ENCODE results near the gene RBPJL. TPM values are rescaled to one million over a fixed set of nuclear protein-coding genes. Genes with fewer than 3 reads are reported as not detected.

RBPJL gene, protein sequence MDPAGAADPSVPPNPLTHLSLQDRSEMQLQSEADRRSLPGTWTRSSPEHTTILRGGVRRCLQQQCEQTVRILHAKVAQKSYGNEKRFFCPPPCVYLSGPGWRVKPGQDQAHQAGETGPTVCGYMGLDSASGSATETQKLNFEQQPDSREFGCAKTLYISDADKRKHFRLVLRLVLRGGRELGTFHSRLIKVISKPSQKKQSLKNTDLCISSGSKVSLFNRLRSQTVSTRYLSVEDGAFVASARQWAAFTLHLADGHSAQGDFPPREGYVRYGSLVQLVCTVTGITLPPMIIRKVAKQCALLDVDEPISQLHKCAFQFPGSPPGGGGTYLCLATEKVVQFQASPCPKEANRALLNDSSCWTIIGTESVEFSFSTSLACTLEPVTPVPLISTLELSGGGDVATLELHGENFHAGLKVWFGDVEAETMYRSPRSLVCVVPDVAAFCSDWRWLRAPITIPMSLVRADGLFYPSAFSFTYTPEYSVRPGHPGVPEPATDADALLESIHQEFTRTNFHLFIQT
- not detected in 5 replicates for total RNA-seq (2022; extraction: Qiagen RNA extraction; ENCODE audit: low read depth)

DNA sequence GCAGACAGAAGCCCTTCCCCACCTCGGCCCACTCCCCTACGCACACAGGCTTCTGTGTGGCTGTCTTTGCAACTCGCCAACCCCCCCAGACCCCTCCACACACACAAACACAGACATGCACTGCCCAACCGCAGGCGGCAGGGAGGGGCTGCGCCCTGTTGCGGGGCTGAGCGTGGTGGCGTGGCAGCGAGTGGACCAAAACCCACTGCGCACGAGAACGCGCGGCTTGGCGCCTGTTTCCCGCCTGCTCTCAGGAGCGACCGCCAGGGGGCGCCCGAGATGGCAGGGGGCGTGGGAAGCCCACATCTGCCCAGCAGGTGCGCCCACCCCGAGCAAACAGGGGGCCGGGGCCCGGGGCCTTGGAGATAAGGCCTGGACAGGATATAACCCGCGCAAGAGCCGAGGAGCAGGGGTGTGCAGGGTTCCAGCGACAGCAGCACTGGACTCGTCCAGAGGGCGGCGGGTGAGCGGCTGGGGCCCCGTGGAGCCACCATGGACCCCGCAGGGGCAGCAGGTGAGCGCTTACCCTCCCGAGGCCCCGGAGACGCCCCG, at the start of gene RBPJL:
RBPJL (plus strand) TSS at position 410 of the 552 bp plus-strand sequence; CDS start at position 493, 83 bp downstream.

DNA sequence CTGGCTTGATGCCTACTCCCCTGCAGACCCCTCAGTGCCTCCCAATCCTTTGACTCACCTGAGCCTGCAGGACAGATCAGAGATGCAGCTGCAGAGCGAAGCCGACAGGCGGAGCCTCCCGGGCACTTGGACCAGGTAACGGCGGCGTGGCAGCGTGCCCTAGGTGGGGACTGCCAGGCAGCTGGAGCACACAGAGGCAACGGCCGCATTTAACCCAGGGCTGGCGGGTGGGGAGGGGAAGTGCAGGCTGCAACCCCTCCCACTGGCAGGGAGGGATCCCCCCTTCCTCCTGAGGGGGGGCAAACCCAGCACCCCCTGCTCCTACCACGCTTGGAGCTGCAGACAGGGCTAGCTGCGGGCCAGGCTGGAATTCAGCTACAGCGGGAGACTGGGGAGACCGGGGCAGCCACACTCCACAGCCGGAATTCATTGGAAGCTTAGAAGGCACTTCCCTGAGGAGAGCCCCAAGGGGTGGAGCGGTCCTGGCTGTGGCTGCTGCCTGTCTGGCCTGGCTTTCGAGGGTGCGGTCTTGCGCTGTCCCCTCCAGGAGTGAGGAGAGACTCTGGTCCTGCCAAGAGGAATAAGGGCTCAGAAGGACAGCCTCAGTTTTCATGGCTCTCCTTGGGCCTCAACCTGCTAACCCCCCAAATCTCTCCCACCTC, 1.6 kb downstream of the RBPJL start, which contains the start of gene MATN4:
MATN4 (minus strand) TSS at position 183 of the 662 bp plus-strand sequence. CDS start 2,717 bp downstream, outside the sequence.

DNA sequence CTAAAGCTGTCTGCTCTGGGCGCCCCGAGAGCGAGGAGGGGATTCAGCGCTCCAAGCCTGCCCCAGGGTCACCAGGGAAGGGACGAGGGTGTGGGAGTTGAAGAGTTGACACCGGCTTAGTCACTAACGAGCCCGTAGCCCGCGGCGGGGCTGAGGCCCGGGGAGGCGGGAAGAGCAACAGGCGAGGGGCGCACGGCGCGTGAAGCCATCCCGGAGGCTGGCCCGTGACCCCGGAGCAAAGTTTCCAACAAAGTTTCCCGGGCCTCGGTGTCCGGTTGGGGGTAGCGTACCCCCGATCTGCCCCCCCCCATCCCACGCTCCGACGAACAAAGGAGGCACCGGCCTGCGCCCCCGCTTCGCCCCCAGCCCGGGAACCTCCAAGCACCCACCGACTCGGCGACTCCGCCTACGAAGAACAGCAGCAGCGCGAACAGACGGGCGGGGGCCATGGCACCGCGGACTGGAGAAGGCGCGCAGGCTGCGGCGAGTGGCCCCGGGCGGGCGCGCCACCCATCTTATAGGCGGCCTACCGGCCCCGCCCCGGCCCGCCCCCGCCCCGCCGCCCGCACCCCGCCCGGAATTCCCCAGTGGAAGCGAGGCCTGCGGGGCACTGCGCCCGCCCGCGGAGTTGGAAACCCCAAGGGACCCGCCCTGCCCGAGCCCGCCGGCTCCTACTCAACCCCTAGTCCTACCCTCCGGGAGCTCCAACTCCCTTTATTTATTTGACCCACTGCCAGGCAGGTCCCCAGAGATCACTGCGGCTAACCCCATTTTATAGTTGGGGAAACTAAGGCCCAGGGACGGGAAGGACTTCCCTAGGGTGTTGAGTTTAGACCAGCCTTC, 41.5 kb downstream of the RBPJL start, which contains the start of gene SDC4:
SDC4 (minus strand) TSS at position 489 of the 843 bp plus-strand sequence; CDS start at position 449, 40 bp downstream.

DNA sequence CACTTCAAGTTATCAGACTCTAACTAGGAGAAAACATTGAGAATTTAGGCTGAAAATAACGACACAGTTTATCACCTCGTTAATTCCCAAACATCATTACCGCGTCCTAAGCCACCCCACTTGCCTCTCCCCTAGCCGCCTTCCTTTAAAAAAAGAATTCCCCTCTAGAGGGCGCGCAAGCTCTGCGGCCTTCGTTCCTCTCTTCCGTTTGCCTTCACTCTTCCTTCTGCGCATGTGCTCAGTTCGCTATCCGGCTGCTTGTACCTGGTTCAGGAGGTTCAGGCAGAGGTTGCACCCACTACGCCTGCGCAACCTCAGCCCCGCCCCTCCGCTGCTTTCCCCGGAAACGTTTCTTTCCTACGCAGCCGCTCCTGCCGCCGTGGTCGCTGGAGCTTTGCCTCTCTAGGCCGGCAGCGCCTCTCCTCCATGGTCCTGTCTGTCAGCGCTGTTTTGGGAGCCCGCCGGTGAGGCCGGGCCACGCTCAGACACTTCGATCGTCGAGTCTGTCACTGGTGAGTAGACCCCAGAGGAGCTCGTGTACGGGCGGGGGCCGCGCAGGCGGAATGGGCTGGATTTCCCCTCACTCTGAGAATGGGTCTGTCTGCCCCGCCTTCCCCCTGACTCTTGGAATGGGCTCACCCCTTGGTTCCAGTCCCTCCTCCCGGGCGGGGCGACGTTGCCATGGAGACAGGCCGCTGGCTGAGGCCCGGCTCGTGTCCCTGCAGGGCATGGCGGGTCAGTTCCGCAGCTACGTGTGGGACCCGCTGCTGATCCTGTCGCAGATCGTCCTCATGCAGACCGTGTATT, 56.4 kb downstream of the RBPJL start, which contains the start of gene SYS1:
SYS1 (plus strand) TSS at position 353 of the 807 bp plus-strand sequence; CDS start at position 729, 376 bp downstream.

Other genes starting within 250 kb of the RBPJL start
- gene KCNS1, start 205.7 kb upstream of the RBPJL start, total RNA-seq (2022; extraction: Qiagen RNA extraction; ENCODE audit: low read depth), result not detected in 5 replicates
- gene WFDC5, start 191.7 kb upstream of the RBPJL start, total RNA-seq (2022; extraction: Qiagen RNA extraction; ENCODE audit: low read depth), result not detected in 5 replicates
- gene WFDC12, start 182.4 kb upstream of the RBPJL start, total RNA-seq (2022; extraction: Qiagen RNA extraction; ENCODE audit: low read depth), result not detected in 5 replicates
- 1.9 to 3.2 TPM (median 2.4 TPM) in 5 replicates for gene PI3, start 131.9 kb upstream of the RBPJL start, total RNA-seq (2022; extraction: Qiagen RNA extraction; ENCODE audit: low read depth)
- gene SEMG1, start 99.8 kb upstream of the RBPJL start, total RNA-seq (2022; extraction: Qiagen RNA extraction; ENCODE audit: low read depth), result not detected in 5 replicates
- gene SEMG2, start 85.5 kb upstream of the RBPJL start, total RNA-seq (2022; extraction: Qiagen RNA extraction; ENCODE audit: low read depth), result not detected in 5 replicates
- gene SLPI, start 52.3 kb upstream of the RBPJL start, total RNA-seq (2022; extraction: Qiagen RNA extraction; ENCODE audit: low read depth), result 8.8 to 14.6 TPM (median 11.2 TPM) in 5 replicates
- 0.08 to 0.14 TPM (median 0.10 TPM) in 3 of 5 replicates, not detected in the others for gene MATN4, start 1.5 kb downstream of the RBPJL start, total RNA-seq (2022; extraction: Qiagen RNA extraction; ENCODE audit: low read depth)
- gene SDC4, start 41.6 kb downstream of the RBPJL start, total RNA-seq (2022; extraction: Qiagen RNA extraction; ENCODE audit: low read depth), result 111 to 147 TPM (median 128 TPM) in 5 replicates
- gene SYS1, start 56.3 kb downstream of the RBPJL start, total RNA-seq (2022; extraction: Qiagen RNA extraction; ENCODE audit: low read depth), result 22.9 to 37.0 TPM (median 31.5 TPM) in 5 replicates
- gene TP53TG5, start 71.5 kb downstream of the RBPJL start, total RNA-seq (2022; extraction: Qiagen RNA extraction; ENCODE audit: low read depth), result not detected in 5 replicates
- gene DBNDD2, start 101.4 kb downstream of the RBPJL start, total RNA-seq (2022; extraction: Qiagen RNA extraction; ENCODE audit: low read depth), result 22.0 to 28.5 TPM (median 25.7 TPM) in 5 replicates
- gene PIGT, start 109.3 kb downstream of the RBPJL start, total RNA-seq (2022; extraction: Qiagen RNA extraction; ENCODE audit: low read depth), result 84.6 to 99.2 TPM (median 98.7 TPM) in 5 replicates
- 0.11 TPM in 1 of 5 replicates, not detected in the others for gene WFDC2, start 162.9 kb downstream of the RBPJL start, total RNA-seq (2022; extraction: Qiagen RNA extraction; ENCODE audit: low read depth)
- gene SPINT3, start 208.8 kb downstream of the RBPJL start, total RNA-seq (2022; extraction: Qiagen RNA extraction; ENCODE audit: low read depth), result not detected in 5 replicates
- gene WFDC6, start 232.6 kb downstream of the RBPJL start, total RNA-seq (2022; extraction: Qiagen RNA extraction; ENCODE audit: low read depth), result not detected in 5 replicates
- gene EPPIN, start 240.6 kb downstream of the RBPJL start, total RNA-seq (2022; extraction: Qiagen RNA extraction; ENCODE audit: low read depth), result not detected in 5 replicates

Data from A549 treated with CpdA at 1 μM for 4 hours (cell line).